Uterus (tissue), 2 donors: ENCODE results near the gene PTPN14.

Experiments
- POLR2A ChIP-seq, 2 donors: fragments of 450-650 bp; IDR thresholded peaks; one replicate each; pipeline ENCODE4 v1.6.1; 2016; ENCODE audit warnings: antibody characterized with exemption in 2 of 2, mild to moderate bottlenecking in 1 of 2, moderate library complexity in 1 of 2
- TF ChIP-seq, protein P1 (sequence below), 4 experiments: fragments of 200-600 bp in 2 of 4; fragments of 450-650 bp in 2 of 4; sonication (generic) in 2 of 4; IDR thresholded peaks; one replicate each; pipeline ENCODE4 v1.5.1; 2016 to 2019; ENCODE audit warnings: antibody characterized with exemption in 4 of 4, mild to moderate bottlenecking in 2 of 4, moderate library complexity in 1 of 4

DNA sequence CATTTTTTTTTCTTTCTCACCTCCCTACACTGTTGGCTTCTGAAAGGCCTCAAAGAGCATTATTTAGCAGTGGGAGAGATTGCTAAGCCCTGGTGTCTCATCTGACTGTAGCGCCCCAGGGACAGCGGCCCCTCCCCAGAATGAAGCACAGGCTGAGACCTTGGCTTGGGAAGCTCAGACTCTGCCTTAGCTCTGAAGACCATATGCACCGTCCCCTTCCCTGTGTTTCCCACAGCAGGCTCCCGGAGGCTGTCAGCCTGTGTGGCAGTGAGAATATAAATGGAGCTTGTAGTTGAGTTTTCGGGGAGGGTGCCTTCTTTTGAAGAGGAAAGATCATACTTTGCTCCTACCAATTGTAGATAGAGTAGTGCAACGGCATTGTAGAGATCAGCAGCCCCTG, 245.1 kb downstream of the PTPN14 start:
- TF ChIP-seq, protein P1, sequence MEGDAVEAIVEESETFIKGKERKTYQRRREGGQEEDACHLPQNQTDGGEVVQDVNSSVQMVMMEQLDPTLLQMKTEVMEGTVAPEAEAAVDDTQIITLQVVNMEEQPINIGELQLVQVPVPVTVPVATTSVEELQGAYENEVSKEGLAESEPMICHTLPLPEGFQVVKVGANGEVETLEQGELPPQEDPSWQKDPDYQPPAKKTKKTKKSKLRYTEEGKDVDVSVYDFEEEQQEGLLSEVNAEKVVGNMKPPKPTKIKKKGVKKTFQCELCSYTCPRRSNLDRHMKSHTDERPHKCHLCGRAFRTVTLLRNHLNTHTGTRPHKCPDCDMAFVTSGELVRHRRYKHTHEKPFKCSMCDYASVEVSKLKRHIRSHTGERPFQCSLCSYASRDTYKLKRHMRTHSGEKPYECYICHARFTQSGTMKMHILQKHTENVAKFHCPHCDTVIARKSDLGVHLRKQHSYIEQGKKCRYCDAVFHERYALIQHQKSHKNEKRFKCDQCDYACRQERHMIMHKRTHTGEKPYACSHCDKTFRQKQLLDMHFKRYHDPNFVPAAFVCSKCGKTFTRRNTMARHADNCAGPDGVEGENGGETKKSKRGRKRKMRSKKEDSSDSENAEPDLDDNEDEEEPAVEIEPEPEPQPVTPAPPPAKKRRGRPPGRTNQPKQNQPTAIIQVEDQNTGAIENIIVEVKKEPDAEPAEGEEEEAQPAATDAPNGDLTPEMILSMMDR (IDR thresholded peaks at IDR 0.05) = no peak
- TF ChIP-seq POLR2A (IDR thresholded peaks at IDR 0.05) = no peak
